Measurements from ENCODE around the gene STX7. TPM values are rescaled to one million over a fixed set of nuclear protein-coding genes. Genes with fewer than 3 reads are reported as not detected.
"Not testable (repeated sequence)": the region's sequence is repeated elsewhere in the genome, so short reads cannot be mapped to it uniquely, and the experiment has no call there.

STX7 gene
- 21.2 and 23.3 TPM in 2 replicates for total RNA-seq

- intact Hi-C loops (cut with micrococcal nuclease) = loop anchor here (1.0 to 10.0 kb wide), 6 partner anchors 250 to 1378 kb away; partner anchors contain the start of genes AKAP7, ENPP1, MED23 and RPS12
Observed at GRCh38 chr6:132512638-132513632, at the start of gene STX7. Gene STX7 (minus strand): TSS chr6:132513116. CDS start chr6:132503530, 9,586 bp downstream.

- intact Hi-C loops (cut with micrococcal nuclease) = not testable (repeated sequence)
Observed at GRCh38 chr6:132560087-132560486, 47.2 kb upstream of the STX7 start.

GRCh38 chr6:132552372-132552771 lies 39.5 kb upstream of the STX7 start, which contains the start of gene TAAR8:
Gene TAAR8 (plus strand): TSS chr6:132552672. CDS start chr6:132552693, 21 bp downstream.
- intact Hi-C loops (cut with micrococcal nuclease) = no loop called here

- intact Hi-C loops (cut with micrococcal nuclease) = no loop called here
Observed at GRCh38 chr6:132551214-132551613, 38.3 kb upstream of the STX7 start.

GRCh38 chr6:132548746-132549463 lies 36.0 kb upstream of the STX7 start:
- intact Hi-C loops (cut with micrococcal nuclease) = no loop called here

- intact Hi-C loops (cut with micrococcal nuclease) = no loop called here
Observed at GRCh38 chr6:132544826-132545225, 31.9 kb upstream of the STX7 start.

- intact Hi-C loops (cut with micrococcal nuclease) = loop anchor here (10.0 kb wide), 1 partner anchor 427 kb away; no protein-coding TSS in a partner anchor
Observed at GRCh38 chr6:132537977-132538376, 25.1 kb upstream of the STX7 start, which contains the start of gene TAAR9. Gene TAAR9 (plus strand): TSS chr6:132538277. CDS start chr6:132538290, 13 bp downstream.

- intact Hi-C loops (cut with micrococcal nuclease) = loop anchor here (10.0 kb wide), 1 partner anchor 428 kb away; no protein-coding TSS in a partner anchor
Observed at GRCh38 chr6:132537145-132537544, 24.2 kb upstream of the STX7 start.

- intact Hi-C loops (cut with micrococcal nuclease) = loop anchor here (5.0 to 10.0 kb wide), 3 partner anchors 138 to 430 kb away; partner anchors contain the start of gene RPS12
Observed at GRCh38 chr6:132534546-132534945, 21.6 kb upstream of the STX7 start.

- intact Hi-C loops (cut with micrococcal nuclease) = loop anchor here (1.0 to 10.0 kb wide), 6 partner anchors 142 to 1024 kb away; partner anchors contain the start of gene RPS12
Observed at GRCh38 chr6:132530293-132530974, 17.5 kb upstream of the STX7 start.

GRCh38 chr6:132527791-132528190 lies 14.9 kb upstream of the STX7 start:
- intact Hi-C loops (cut with micrococcal nuclease) = no loop called here

- intact Hi-C loops (cut with micrococcal nuclease) = no loop called here
Observed at GRCh38 chr6:132526461-132526860, 13.5 kb upstream of the STX7 start.

GRCh38 chr6:132525866-132526265 lies 12.9 kb upstream of the STX7 start:
- intact Hi-C loops (cut with micrococcal nuclease) = no loop called here

GRCh38 chr6:132524646-132525045 lies 11.7 kb upstream of the STX7 start:
- intact Hi-C loops (cut with micrococcal nuclease) = no loop called here

GRCh38 chr6:132520953-132521352 lies 8.0 kb upstream of the STX7 start:
- intact Hi-C loops (cut with micrococcal nuclease) = no loop called here

GRCh38 chr6:132515386-132515785 lies 2.5 kb upstream of the STX7 start:
- intact Hi-C loops (cut with micrococcal nuclease) = loop anchor here (10.0 kb wide), 1 partner anchor 1381 kb away; the partner anchor contains the start of gene AKAP7

GRCh38 chr6:132513831-132514545 lies 1.1 kb upstream of the STX7 start:
- intact Hi-C loops (cut with micrococcal nuclease) = loop anchor here (1.0 to 10.0 kb wide), 6 partner anchors 249 to 1379 kb away; partner anchors contain the start of genes AKAP7, ENPP1, MED23 and RPS12

- intact Hi-C loops (cut with micrococcal nuclease) = loop anchor here (2.0 to 10.0 kb wide), 5 partner anchors 251 to 1377 kb away; partner anchors contain the start of genes AKAP7, ENPP1, MED23 and SLC18B1
Observed at GRCh38 chr6:132512342-132512637, 626 bp downstream of the STX7 start.

GRCh38 chr6:132511831-132512220 lies 1.1 kb downstream of the STX7 start:
- intact Hi-C loops (cut with micrococcal nuclease) = loop anchor here (2.0 to 10.0 kb wide), 5 partner anchors 251 to 1377 kb away; partner anchors contain the start of genes AKAP7, ENPP1, MED23 and SLC18B1
